Mucosa of rectum (tissue), 2 donors: ENCODE data around the gene TGDS.

Experiments
- H3K27ac ChIP-seq, 2 donors: one replicate each; pipeline ENCODE4 v1.7.0; 2013; ENCODE audit warnings: inconsistent platforms in 2 of 2, low read depth in 2 of 2, low read length in 2 of 2
- H3K27me3 ChIP-seq, 2 donors: one replicate each; pipeline ENCODE4 v1.7.0; 2013; ENCODE audit warnings: low read length in 2 of 2; ENCODE audit not compliant: control insufficient read depth in 2 of 2, insufficient read depth in 2 of 2
- H3K36me3 ChIP-seq, 2 donors: one replicate each; pipeline ENCODE4 v1.7.0; 2013; ENCODE audit warnings: low read length in 2 of 2; ENCODE audit not compliant: control insufficient read depth in 2 of 2, insufficient read depth in 2 of 2
- H3K4me1 ChIP-seq, 2 donors: one replicate each; pipeline ENCODE4 v1.7.0; 2013; ENCODE audit warnings: low read length in 2 of 2, mild to moderate bottlenecking in 1 of 2; ENCODE audit not compliant: control insufficient read depth in 2 of 2, insufficient read depth in 2 of 2
- H3K4me3 ChIP-seq, 2 donors: one replicate each; pipeline ENCODE4 v1.7.0; 2013; ENCODE audit warnings: low read length in 2 of 2
- H3K9ac ChIP-seq, 2 donors: one replicate each; pipeline ENCODE4 v1.7.0; 2013; ENCODE audit warnings: low read length in 2 of 2, low read depth in 1 of 2, mild to moderate bottlenecking in 1 of 2
- H3K9me3 ChIP-seq, 2 donors: one replicate each; pipeline ENCODE4 v1.7.0; 2013; ENCODE audit warnings: low read length in 2 of 2; ENCODE audit not compliant: control insufficient read depth in 2 of 2
- donor health status: healthy.
- donor health status: Normal muscosa, but diverticular disease.

TGDS gene

DNA sequence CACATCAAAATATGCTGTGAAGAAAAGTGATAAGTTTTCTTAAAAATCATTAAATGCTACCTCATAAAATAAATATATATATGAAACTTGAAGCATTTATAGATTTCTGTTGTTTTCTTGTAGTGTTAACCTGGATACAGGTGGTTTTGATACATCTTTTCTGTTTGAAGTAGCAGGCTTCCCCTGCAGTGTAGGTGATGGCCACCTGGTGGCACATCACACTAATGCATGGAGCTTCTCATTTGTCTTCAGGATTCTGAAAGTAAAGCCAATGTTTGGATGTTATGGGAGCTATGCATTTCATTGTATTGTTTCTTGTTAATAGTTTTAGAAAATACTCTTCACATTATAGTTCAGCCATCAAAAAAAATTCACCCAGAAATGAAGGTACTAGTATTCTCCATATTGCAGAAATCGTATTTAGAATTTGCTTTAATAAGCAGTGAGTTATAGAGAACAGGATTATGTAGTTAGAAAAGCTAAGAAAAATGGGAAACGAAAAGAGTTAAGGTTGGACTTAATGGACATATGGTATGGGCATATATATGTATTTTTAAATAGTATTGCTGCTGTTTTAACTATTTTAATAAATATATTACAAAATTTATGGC is 24.4 kb upstream of the TGDS start:
- Histone ChIP-seq H3K36me3 (peaks cover 7 to 14% of the 10 kb centered on the region in 2 donors), H3K4me1 (no peaks in the 10 kb centered on the region), H3K9ac (no peak overlapping the region), H3K9me3 (no peaks in the 10 kb centered on the region), H3K27me3 (no peaks in the 10 kb centered on the region), H3K4me3 (no peak overlapping the region), H3K27ac (no peak overlapping the region)

DNA sequence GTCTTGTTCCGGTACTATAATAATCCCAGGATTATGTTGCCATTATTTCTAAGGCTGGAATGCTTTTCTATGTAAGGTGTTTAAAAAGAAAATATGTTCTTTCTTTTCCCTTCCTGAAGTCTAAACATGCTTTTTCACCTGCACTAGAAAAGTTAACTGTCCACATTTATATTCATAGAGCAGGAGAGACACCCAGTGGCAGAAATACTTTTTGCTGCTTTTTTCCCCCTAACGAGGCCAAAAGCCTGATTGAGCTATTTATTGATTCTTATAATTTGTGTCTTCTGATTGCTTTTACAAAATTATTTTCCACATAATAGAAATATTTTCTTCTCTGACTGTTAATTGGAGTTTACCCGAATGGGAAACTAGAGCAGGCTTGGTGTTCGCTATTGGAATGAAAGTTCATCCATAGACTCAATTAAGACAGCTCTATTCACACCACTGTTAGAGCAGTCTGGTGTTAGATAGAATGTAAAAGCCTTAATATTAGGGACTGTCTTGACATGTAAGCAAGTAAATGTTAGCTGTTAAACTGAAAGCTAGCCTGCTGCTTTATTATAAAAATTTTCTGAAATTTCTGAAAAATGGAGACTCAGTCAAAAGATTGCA is 21.5 kb upstream of the TGDS start:
- Histone ChIP-seq H3K36me3 (peaks cover 4 to 15% of the 10 kb centered on the region in 2 donors), H3K27me3 (no peaks in the 10 kb centered on the region), H3K9ac (no peak overlapping the region), H3K9me3 (no peaks in the 10 kb centered on the region), H3K4me3 (no peak overlapping the region), H3K27ac (no peak overlapping the region), H3K4me1 (no peaks in the 10 kb centered on the region)

DNA sequence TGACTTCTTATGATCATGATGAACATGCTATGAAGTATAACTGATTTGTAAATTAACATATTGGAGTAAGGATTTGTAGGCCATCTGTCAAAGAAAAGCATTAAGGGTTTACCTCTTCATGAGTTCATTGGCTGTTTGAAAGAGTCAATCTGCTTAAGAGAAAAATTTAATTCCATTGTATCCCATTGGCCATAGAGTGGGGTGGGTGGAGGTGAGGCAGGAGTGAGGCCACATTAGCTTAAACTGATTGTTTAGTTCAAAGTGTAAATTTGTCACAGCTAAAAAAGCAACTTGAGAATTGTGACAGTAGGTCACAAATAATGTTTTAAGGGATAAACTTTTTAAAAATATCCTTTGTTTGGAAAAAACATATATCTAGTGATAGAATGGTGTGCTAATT is 17.1 kb upstream of the TGDS start:
- H3K9me3 ChIP-seq: no peaks in the 10 kb centered on the region
- H3K27me3 ChIP-seq: no peaks in the 10 kb centered on the region
- H3K4me3 ChIP-seq: no peak overlapping the region
- H3K27ac ChIP-seq: no peak overlapping the region
- peaks cover 7 to 14% of the 10 kb centered on the region in 2 donors for H3K36me3 ChIP-seq
- H3K4me1 ChIP-seq: no peaks in the 10 kb centered on the region
- no peak overlapping the region for H3K9ac ChIP-seq

DNA sequence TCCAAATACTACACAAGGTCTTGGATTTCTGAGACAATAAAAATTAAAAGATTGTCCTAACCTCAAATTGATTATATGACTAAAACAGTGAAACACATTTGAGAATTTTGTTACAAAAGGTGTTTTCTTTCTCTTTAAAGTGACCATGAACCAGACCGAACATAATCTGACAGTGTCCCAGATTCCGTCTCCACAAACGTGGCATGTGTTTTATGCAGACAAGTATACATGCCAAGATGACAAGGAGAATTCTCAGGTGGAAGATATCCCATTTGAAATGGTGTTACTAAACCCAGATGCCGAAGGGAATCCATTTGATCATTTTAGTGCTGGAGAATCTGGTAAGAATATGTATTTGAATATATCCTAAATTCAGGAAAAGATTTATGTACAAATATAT is 16.1 kb upstream of the TGDS start:
- Histone ChIP-seq H3K27ac (no peak overlapping the region), H3K27me3 (no peaks in the 10 kb centered on the region), H3K4me3 (no peak overlapping the region), H3K4me1 (no peaks in the 10 kb centered on the region), H3K36me3 (peaks cover 11 to 21% of the 10 kb centered on the region in 2 donors), H3K9ac (no peak overlapping the region), H3K9me3 (no peaks in the 10 kb centered on the region)

DNA sequence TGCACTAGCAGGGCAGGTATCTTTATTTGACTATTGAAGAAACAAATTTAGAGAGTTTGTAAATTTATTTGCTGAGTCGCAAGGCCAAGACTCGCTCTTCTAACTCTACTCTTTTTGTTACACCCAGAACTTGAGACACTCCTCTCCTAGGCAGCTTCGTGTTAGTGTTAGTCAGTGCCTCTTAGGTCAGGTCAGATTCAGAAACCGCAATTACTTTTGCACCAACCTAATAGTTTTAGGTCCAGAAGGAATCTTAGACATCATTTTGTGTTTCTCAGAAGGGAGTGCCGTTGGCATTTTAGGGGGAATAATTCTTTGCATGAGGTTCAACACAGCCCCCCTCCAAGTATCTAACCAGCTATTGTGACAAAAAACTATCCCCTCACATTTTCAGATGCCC is 14.5 kb upstream of the TGDS start:
- no peaks in the 10 kb centered on the region for H3K4me1 ChIP-seq
- no peak overlapping the region for H3K27ac ChIP-seq
- H3K9ac ChIP-seq: no peak overlapping the region
- no peak overlapping the region for H3K4me3 ChIP-seq
- no peaks in the 10 kb centered on the region for H3K27me3 ChIP-seq
- H3K36me3 ChIP-seq: peaks cover 21 to 23% of the 10 kb centered on the region in 2 donors
- no peaks in the 10 kb centered on the region for H3K9me3 ChIP-seq

DNA sequence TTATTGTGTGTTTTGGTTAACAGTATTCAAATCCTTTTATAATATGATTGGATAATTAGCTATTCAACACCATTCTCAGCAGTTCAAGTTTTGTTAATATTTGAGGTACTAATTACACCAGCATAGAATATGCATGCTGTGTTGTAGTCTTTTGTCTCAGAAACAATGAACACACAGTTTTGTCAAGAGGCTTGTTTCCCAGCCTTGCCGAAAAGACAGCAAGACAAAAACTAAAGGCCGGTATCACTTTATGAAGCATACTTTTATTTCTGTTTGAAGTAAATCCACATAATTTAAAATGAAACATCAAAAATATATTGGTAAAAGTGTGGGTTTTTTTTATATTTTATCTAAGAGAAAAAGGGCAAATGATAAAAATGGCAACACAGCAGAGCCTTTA is 13.2 kb upstream of the TGDS start:
- no peak overlapping the region for H3K9ac ChIP-seq

DNA sequence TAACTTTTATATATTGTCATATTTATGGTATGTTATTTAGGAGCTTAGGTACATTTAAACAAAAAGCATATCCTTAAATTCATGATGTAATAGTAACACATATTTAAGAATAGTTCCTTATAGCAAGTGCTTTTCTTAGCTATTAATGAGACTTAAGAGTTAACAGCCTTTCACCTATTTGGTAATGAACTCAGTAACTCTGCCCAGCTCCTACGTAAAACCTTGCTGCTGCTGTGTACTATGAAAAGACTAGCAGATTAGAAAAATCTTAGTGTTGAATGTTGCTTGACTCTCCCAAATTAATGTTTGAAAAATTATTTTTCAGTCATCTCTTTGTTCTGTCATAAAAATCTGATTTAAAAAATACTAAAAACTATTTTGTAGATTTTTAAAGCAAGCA is 12.6 kb upstream of the TGDS start:
- H3K27me3 ChIP-seq: no peaks in the 10 kb centered on the region
- no peak overlapping the region for H3K27ac ChIP-seq
- H3K9ac ChIP-seq: no peak overlapping the region

More for the DNA sequence above, 13.2 kb upstream of the TGDS start:
- H3K4me1 ChIP-seq: no peaks in the 10 kb centered on the region
- H3K36me3 ChIP-seq: peaks cover 17 to 20% of the 10 kb centered on the region in 2 donors
- H3K9me3 ChIP-seq: no peaks in the 10 kb centered on the region
- no peaks in the 10 kb centered on the region for H3K27me3 ChIP-seq
- H3K27ac ChIP-seq: no peak overlapping the region
- no peak overlapping the region for H3K4me3 ChIP-seq

DNA sequence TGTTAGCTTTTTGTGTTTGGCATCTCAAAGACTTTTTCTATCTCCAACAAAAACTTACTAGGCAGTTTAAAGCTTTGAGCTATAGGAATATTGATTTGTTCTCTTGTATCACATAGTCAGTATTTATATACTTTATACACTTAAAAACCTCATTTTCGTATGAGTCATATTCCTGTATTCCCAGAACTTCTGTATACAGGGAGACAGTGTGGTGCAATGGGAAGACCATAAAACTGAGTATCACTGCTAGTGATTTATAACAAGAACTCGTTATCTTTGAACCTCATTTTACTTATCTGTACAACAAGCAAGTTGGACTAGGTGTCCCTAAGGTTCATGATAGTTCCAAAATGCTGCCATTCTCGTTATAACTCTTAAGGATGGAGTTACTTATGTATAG is 12.0 kb upstream of the TGDS start:
- peaks cover 17% of the 10 kb centered on the region in 2 donors for H3K36me3 ChIP-seq
- no peaks in the 10 kb centered on the region for H3K9me3 ChIP-seq

More for the DNA sequence above, 12.6 kb upstream of the TGDS start:
- H3K4me3 ChIP-seq: no peak overlapping the region
- no peaks in the 10 kb centered on the region for H3K9me3 ChIP-seq
- peaks cover 17% of the 10 kb centered on the region in 2 donors for H3K36me3 ChIP-seq
- no peaks in the 10 kb centered on the region for H3K4me1 ChIP-seq

DNA sequence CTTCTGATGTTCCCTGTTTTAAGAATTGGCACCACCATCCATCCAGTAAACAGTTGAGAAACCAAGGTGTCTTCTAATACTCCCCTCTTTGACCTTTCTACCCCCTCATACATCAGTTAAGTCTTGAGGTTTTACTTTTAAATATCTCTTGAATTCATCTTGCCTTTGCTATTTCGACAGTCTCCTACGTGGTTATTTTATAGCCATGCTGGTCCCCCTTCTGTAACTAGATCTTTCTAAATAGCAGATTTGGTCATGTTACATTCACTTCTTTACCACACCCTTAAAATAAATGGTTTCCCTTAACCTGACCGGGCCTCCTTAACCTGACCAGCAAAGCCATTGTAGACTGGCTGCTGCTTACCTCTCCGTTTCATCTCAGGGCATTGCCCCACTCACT is 11.1 kb upstream of the TGDS start:
- Histone ChIP-seq H3K9ac (no peak overlapping the region), H3K4me3 (no peak overlapping the region), H3K9me3 (no peaks in the 10 kb centered on the region), H3K36me3 (peaks cover 15 to 17% of the 10 kb centered on the region in 2 donors), H3K4me1 (peaks cover 0 to 6% of the 10 kb centered on the region in 2 donors), H3K27ac (no peak overlapping the region), H3K27me3 (no peaks in the 10 kb centered on the region)

More for the DNA sequence above, 12.0 kb upstream of the TGDS start:
- no peak overlapping the region for H3K4me3 ChIP-seq
- H3K27ac ChIP-seq: no peak overlapping the region
- no peak overlapping the region for H3K9ac ChIP-seq
- no peaks in the 10 kb centered on the region for H3K27me3 ChIP-seq
- peaks cover 0 to 2% of the 10 kb centered on the region in 2 donors for H3K4me1 ChIP-seq

DNA sequence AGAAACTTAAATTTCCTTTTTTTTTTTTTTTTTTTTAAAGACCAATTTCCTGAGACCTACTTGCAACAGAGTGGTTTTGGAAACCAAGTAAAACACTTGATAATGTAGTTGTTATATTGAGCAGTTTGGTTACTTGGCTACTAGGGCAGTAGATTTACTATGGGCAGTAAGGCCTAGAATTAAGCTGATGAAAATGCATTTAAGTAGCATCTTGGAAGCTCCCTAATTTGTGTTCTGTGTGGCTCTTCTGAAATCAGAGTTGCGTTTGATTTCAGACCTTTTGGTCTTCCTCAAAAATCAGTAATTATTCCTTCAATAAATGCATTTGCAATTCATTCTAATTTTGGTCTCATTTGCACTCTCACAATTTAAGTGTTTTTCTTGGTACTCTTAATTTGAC is 6.5 kb upstream of the TGDS start:
- no peaks in the 10 kb centered on the region for H3K9me3 ChIP-seq
- peak overlapping the region; percentile 64 to 80 for H3K9ac ChIP-seq
- H3K4me1 ChIP-seq: peaks cover 0 to 6% of the 10 kb centered on the region in 2 donors
- H3K4me3 ChIP-seq: peak overlapping the region; percentile 70 to 79
- no peaks in the 10 kb centered on the region for H3K27me3 ChIP-seq
- peaks cover 6 to 13% of the 10 kb centered on the region in 2 donors for H3K36me3 ChIP-seq
- H3K27ac ChIP-seq: no peak overlapping the region
